ENCODE data around the gene C13orf42.

C13orf42 gene

GRCh38 chr13:51148952-51149573 lies 38.0 kb upstream of the C13orf42 start:
- Histone ChIP-seq H3K27ac (ENCODE audit: low read depth, low read length) (no peak overlapping the region), H3K4me3 (ENCODE audit: low read depth, low read length) (no peak overlapping the region), H3K79me2 (ENCODE audit: control insufficient read depth, insufficient read depth, low read length, unreplicated experiment) (no peaks in the 10 kb centered on the region), H3K4me1 (ENCODE audit: control insufficient read depth, insufficient read depth, low read length, unreplicated experiment) (peaks cover 2% of the 10 kb centered on the region), H3K36me3 (ENCODE audit: insufficient read depth, low read length) (no peaks in the 10 kb centered on the region), H3K27me3 (ENCODE audit: insufficient read depth, low read length) (peaks cover 3% of the 10 kb centered on the region; the same call in 1 of the 2 replicates), H2AFZ (ENCODE audit: low read length, unreplicated experiment) (no peak overlapping the region)

- Histone ChIP-seq H3K36me3 (ENCODE audit: insufficient read depth, low read length) (no peaks in the 10 kb centered on the region), H3K79me2 (ENCODE audit: control insufficient read depth, insufficient read depth, low read length, unreplicated experiment) (no peaks in the 10 kb centered on the region), H3K4me3 (ENCODE audit: low read depth, low read length) (no peak overlapping the region), H3K27me3 (ENCODE audit: insufficient read depth, low read length) (peaks cover 3% of the 10 kb centered on the region; the same call in 1 of the 2 replicates), H3K4me1 (ENCODE audit: control insufficient read depth, insufficient read depth, low read length, unreplicated experiment) (no peaks in the 10 kb centered on the region), H2AFZ (ENCODE audit: low read length, unreplicated experiment) (no peak overlapping the region), H3K27ac (ENCODE audit: low read depth, low read length) (no peak overlapping the region)
Observed at GRCh38 chr13:51148223-51148951, 37.3 kb upstream of the C13orf42 start.

GRCh38 chr13:51147732-51148131 lies 36.7 kb upstream of the C13orf42 start:
- H3K4me1 ChIP-seq (ENCODE audit: control insufficient read depth, insufficient read depth, low read length, unreplicated experiment), result no peaks in the 10 kb centered on the region
- H3K4me3 ChIP-seq (ENCODE audit: low read depth, low read length), result no peak overlapping the region
- no peaks in the 10 kb centered on the region for H3K79me2 ChIP-seq (ENCODE audit: control insufficient read depth, insufficient read depth, low read length, unreplicated experiment)
- no peaks in the 10 kb centered on the region for H3K36me3 ChIP-seq (ENCODE audit: insufficient read depth, low read length)
- peaks cover 3% of the 10 kb centered on the region; the same call in 1 of the 2 replicates for H3K27me3 ChIP-seq (ENCODE audit: insufficient read depth, low read length)
- H3K27ac ChIP-seq (ENCODE audit: low read depth, low read length), result no peak overlapping the region
- no peak overlapping the region for H2AFZ ChIP-seq (ENCODE audit: low read length, unreplicated experiment)

GRCh38 chr13:51146667-51147066 lies 35.6 kb upstream of the C13orf42 start:
- no peaks in the 10 kb centered on the region for H3K4me1 ChIP-seq (ENCODE audit: control insufficient read depth, insufficient read depth, low read length, unreplicated experiment)
- H2AFZ ChIP-seq (ENCODE audit: low read length, unreplicated experiment), result no peak overlapping the region
- no peak overlapping the region for H3K27ac ChIP-seq (ENCODE audit: low read depth, low read length)
- H3K4me3 ChIP-seq (ENCODE audit: low read depth, low read length), result no peak overlapping the region
- H3K36me3 ChIP-seq (ENCODE audit: insufficient read depth, low read length), result no peaks in the 10 kb centered on the region
- peaks cover 3% of the 10 kb centered on the region; the same call in 1 of the 2 replicates for H3K27me3 ChIP-seq (ENCODE audit: insufficient read depth, low read length)
- no peaks in the 10 kb centered on the region for H3K79me2 ChIP-seq (ENCODE audit: control insufficient read depth, insufficient read depth, low read length, unreplicated experiment)

GRCh38 chr13:51137250-51137649 lies 26.2 kb upstream of the C13orf42 start:
- no peak overlapping the region for H2AFZ ChIP-seq (ENCODE audit: low read length, unreplicated experiment)
- H3K36me3 ChIP-seq (ENCODE audit: insufficient read depth, low read length), result no peaks in the 10 kb centered on the region
- no peak overlapping the region for H3K4me3 ChIP-seq (ENCODE audit: low read depth, low read length)
- no peaks in the 10 kb centered on the region for H3K79me2 ChIP-seq (ENCODE audit: control insufficient read depth, insufficient read depth, low read length, unreplicated experiment)
- H3K27ac ChIP-seq (ENCODE audit: low read depth, low read length), result no peak overlapping the region
- H3K27me3 ChIP-seq (ENCODE audit: insufficient read depth, low read length), result 0 out of 2 replicates have a peak, but pooled peaks cover 3% of the 10 kb centered on the region
- no peaks in the 10 kb centered on the region for H3K4me1 ChIP-seq (ENCODE audit: control insufficient read depth, insufficient read depth, low read length, unreplicated experiment)

- H3K27ac ChIP-seq (ENCODE audit: low read depth, low read length), result no peak overlapping the region
- H3K27me3 ChIP-seq (ENCODE audit: insufficient read depth, low read length), result 0 out of 2 replicates have a peak, but pooled peaks cover 3% of the 10 kb centered on the region
- no peaks in the 10 kb centered on the region for H3K79me2 ChIP-seq (ENCODE audit: control insufficient read depth, insufficient read depth, low read length, unreplicated experiment)
- no peak overlapping the region for H2AFZ ChIP-seq (ENCODE audit: low read length, unreplicated experiment)
- H3K4me3 ChIP-seq (ENCODE audit: low read depth, low read length), result no peak overlapping the region
- no peaks in the 10 kb centered on the region for H3K4me1 ChIP-seq (ENCODE audit: control insufficient read depth, insufficient read depth, low read length, unreplicated experiment)
- H3K36me3 ChIP-seq (ENCODE audit: insufficient read depth, low read length), result no peaks in the 10 kb centered on the region
Observed at GRCh38 chr13:51136276-51136980, 25.4 kb upstream of the C13orf42 start.

GRCh38 chr13:51134763-51135365 lies 23.8 kb upstream of the C13orf42 start:
- Histone ChIP-seq H3K27ac (ENCODE audit: low read depth, low read length) (no peak overlapping the region), H3K27me3 (ENCODE audit: insufficient read depth, low read length) (0 out of 2 replicates have a peak, but pooled peaks cover 3% of the 10 kb centered on the region), H3K4me1 (ENCODE audit: control insufficient read depth, insufficient read depth, low read length, unreplicated experiment) (no peaks in the 10 kb centered on the region), H3K4me3 (ENCODE audit: low read depth, low read length) (no peak overlapping the region), H3K36me3 (ENCODE audit: insufficient read depth, low read length) (no peaks in the 10 kb centered on the region), H2AFZ (ENCODE audit: low read length, unreplicated experiment) (no peak overlapping the region), H3K79me2 (ENCODE audit: control insufficient read depth, insufficient read depth, low read length, unreplicated experiment) (no peaks in the 10 kb centered on the region)

- no peaks in the 10 kb centered on the region for H3K4me1 ChIP-seq (ENCODE audit: control insufficient read depth, insufficient read depth, low read length, unreplicated experiment)
- no peak overlapping the region for H3K4me3 ChIP-seq (ENCODE audit: low read depth, low read length)
- no peak overlapping the region for H3K27ac ChIP-seq (ENCODE audit: low read depth, low read length)
- H2AFZ ChIP-seq (ENCODE audit: low read length, unreplicated experiment), result no peak overlapping the region
- no peaks in the 10 kb centered on the region for H3K36me3 ChIP-seq (ENCODE audit: insufficient read depth, low read length)
- H3K79me2 ChIP-seq (ENCODE audit: control insufficient read depth, insufficient read depth, low read length, unreplicated experiment), result no peaks in the 10 kb centered on the region
- 0 out of 2 replicates have a peak, but pooled peaks cover 2% of the 10 kb centered on the region for H3K27me3 ChIP-seq (ENCODE audit: insufficient read depth, low read length)
Observed at GRCh38 chr13:51130348-51130747, 19.3 kb upstream of the C13orf42 start.

GRCh38 chr13:51125495-51126226 lies 14.6 kb upstream of the C13orf42 start:
- H3K79me2 ChIP-seq (ENCODE audit: control insufficient read depth, insufficient read depth, low read length, unreplicated experiment), result no peaks in the 10 kb centered on the region
- no peak overlapping the region for H3K4me3 ChIP-seq (ENCODE audit: low read depth, low read length)
- no peaks in the 10 kb centered on the region for H3K4me1 ChIP-seq (ENCODE audit: control insufficient read depth, insufficient read depth, low read length, unreplicated experiment)
- H3K36me3 ChIP-seq (ENCODE audit: insufficient read depth, low read length), result no peaks in the 10 kb centered on the region
- H3K27me3 ChIP-seq (ENCODE audit: insufficient read depth, low read length), result peaks cover 31% of the 10 kb centered on the region
- H3K27ac ChIP-seq (ENCODE audit: low read depth, low read length), result no peak overlapping the region
- H2AFZ ChIP-seq (ENCODE audit: low read length, unreplicated experiment), result no peak overlapping the region

All from ACC112 (cell line).